ENCODE measurements around the gene WDR91.
A peak's percentile ranks its signal among the peaks of the same experiment; 100 is the strongest.
"Not testable (repeated sequence)": the region's sequence is repeated elsewhere in the genome, so short reads cannot be mapped to it uniquely, and the experiment has no call there.

The WDR91 gene

DNA sequence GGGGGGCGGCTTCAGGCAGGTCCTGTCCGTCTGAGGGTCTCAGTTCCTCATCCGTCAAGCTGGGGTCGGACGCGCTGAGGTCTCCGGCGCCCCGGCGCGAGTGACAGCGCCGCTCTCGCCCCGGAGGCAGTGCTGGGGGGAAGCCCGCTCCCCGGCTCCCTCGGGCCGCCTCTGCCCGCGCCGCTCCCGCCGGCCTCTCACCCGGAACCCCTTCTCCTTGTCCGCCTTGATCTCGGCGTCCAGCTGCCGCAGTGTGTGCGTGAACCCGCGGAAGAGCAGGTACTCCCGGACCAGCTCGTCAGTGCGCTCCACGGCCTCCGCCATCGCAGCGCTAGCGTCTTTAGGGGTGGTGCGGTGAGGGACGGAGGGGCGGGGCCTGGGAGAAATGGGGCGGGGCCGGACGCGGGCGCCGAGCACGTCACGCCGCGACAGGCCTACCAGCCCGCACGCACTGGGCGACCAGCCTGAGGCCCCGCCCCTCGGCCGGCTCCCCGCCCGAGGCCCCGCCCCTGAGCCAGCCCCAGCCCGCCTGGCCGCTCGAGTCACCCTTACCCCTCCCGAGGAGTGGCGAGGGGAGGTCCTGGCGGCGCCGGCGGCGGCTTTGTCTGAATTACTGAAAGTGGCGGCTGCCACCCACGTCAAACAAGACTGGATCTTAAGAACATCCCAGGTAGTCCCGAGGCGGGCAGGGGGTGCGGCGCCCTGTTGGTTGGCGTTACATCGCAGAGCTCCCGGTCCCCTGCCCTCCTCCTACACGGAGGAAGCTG, at the start of gene WDR91:
WDR91 (minus strand) TSS at position 348 of the 767 bp plus-strand sequence; CDS start at position 324, 24 bp downstream.
- DNase-seq, result peak; percentile 61

GRCh38 chr7:135260470-135260869, 49.1 kb upstream of the WDR91 start:
- DNase-seq, result no peak

- DNase-seq, result no peak
Observed at GRCh38 chr7:135259702-135260101, 48.4 kb upstream of the WDR91 start.

- DNase-seq, result no peak
Observed at GRCh38 chr7:135258585-135258984, 47.3 kb upstream of the WDR91 start.

GRCh38 chr7:135257790-135258189, 46.5 kb upstream of the WDR91 start:
- no peak for DNase-seq

- DNase-seq, result no peak
Observed at GRCh38 chr7:135253851-135254771, 42.8 kb upstream of the WDR91 start.

- no peak for DNase-seq
Observed at GRCh38 chr7:135251496-135252391, 40.4 kb upstream of the WDR91 start.

DNA sequence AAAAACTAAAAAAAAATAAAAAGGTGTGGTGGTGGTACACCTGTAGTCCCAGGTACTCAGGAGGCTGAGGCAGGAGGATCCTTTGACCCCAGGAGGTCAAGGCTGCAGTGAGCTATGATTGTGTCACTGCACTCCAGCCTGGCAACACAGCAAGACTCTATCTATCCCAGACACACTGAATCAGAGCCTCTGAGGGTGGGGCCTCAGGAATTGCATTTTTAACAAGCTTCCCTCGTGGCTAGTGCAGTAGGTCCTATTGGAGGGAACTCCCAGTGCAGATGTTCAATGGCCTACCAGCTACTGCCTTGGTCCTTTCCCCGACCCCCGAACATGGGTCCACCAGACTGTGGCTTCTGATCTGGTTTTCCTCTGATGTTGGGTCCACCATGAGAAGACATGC, 37.2 kb upstream of the WDR91 start:
- DNase-seq, result no peak

GRCh38 chr7:135247746-135248471, 36.6 kb upstream of the WDR91 start:
- no peak for DNase-seq

DNA sequence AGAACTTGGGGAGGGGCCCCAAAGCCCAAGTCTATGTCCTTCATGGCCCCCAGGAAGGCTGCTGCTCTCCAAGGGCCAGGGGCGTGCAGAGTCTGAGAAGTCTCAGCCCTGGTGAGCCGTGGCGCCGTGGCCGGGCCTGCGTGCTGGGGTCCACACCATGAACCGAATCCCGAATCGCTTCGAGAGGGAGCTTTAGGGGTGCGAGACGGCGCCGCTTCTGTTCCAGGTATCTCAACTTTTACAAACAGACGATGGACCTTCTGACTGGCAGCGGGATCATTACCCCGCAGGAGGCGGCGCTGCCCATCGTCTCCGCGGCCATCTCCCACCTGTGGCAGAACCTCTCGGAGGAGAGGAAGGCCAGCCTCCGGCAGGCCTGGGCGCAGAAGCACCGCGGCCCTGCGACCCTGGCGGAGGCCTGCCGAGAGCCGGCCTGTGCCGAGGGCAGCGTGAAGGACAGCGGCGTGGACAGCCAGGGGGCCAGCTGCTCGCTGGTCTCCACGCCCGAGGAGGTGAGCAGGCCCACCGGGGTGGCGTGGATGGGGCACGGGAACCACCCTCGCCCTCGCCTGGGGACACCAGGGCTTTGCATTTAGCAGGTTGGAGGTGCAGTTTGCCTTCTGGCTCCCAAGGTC, 35.0 kb upstream of the WDR91 start:
- DNase-seq, result no peak

DNA sequence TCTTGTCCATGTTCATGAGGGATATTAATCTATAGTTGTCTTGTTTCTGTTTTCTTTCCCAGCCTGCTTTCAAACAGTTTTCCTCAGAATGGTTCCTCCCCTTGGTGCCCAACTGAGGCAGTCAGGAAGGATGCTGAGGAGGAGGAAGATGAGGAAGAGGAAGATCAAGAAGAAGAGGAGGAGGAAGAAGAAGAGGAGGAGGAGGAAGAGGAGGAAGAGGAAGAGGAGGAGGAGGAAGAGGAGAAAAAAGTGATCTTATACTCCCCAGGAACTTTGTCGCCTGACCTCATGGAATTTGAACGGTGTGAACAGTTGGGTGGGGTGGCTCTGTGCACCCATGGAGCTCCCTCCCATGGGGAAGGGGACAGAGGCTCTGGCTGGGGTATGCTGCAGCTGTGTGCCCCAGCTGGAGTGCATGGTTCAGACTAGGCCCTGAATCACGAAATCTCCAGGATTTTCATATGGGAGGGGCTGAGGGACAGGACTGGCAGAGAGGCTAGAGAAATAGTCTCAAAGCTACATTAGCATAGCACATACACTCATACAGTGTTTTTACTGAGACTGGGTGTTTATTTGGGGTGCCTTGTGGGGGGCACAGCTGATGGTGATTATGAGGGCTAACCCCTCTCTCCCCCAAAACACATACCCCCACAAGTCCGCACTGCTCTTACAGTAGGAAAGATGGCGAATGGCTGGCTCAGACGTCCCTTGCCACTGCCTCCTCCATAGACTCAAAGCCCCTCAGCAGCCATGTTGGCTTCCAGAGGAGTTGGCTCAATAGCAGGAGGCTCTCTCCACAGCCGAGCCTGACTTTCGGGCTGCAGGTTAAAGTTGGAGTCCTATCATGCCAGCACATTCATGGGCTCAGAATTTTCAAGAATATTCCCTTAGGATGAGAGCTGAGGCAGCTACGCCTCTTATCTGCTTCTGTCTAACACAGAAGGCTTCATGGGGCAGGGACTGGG, 34.2 kb upstream of the WDR91 start:
- no peak for DNase-seq

DNA sequence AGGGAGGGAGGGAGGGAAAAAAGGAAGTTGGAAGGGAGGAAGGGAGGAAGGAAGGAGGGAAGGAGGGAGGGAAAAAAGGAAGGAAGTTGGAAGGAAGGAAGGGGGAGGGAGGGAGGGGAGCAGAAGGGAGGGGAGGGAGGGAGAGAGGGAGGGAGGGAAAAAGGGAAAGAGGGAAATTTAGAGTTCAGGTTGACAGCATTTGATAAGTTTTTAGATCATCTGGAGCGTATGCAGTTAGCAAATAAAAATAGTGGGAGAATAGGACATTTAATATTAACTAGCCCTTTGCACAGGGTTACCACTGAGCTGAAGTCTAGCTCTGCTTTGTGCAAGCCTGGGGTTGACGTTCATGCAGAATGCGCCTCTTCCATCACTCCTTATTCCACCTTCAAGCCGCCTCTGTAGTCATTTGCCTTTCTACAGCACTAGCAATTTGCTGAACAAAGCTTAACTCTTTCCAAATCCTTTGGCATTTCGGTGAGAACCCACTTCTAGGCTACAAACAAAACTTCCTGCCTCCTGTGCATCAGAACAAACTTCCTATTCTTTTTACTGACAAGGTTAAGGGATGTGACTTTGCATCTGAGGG, 30.9 kb upstream of the WDR91 start:
- DNase-seq, result no peak

GRCh38 chr7:135240441-135240840, 29.1 kb upstream of the WDR91 start:
- no peak for DNase-seq

- DNase-seq, result no peak
Observed at GRCh38 chr7:135239263-135239662, 27.9 kb upstream of the WDR91 start.

GRCh38 chr7:135238112-135238744, 26.9 kb upstream of the WDR91 start:
- no peak for DNase-seq

DNA sequence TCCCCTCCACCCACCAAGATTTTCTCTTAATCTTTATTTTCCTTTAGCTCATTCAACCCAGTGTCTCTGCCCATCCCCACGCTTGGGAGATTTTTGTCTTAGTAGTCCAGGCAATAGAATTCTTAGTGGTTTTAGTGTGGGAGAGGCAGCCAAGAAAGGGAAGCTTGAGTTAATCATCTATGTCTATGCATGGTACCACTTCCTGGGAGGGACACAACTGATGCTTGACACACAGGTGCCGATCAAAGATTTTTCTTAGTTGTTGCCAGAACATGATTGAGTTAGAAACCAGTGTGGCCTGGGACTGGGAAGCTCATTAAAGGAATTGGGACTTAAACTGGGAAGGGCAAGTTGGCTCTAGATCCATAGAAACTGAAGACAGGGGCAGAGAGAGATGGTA, 25.4 kb upstream of the WDR91 start:
- DNase-seq, result no peak

GRCh38 chr7:135235841-135236240, 24.5 kb upstream of the WDR91 start:
- no peak for DNase-seq

DNA sequence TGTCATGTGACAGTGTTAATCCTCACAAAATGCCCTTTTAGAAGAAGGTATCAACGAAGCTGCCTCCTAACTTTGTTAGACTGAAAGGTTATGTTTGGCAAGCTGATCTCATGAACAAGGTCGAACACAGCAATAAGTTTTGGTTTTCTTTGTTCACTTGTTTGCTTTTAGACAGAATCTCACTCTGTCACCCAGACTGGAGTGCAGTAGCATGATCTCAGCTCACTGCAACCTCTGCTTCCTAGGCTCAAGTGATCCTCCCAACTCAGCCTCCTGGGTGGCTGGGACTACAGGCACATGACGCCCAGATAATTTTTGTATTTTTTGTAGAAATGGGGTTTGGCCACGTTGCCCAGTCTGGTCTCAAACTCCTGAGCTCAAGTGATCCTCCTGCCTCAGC, 23.4 kb upstream of the WDR91 start:
- DNase-seq, result no peak

DNA sequence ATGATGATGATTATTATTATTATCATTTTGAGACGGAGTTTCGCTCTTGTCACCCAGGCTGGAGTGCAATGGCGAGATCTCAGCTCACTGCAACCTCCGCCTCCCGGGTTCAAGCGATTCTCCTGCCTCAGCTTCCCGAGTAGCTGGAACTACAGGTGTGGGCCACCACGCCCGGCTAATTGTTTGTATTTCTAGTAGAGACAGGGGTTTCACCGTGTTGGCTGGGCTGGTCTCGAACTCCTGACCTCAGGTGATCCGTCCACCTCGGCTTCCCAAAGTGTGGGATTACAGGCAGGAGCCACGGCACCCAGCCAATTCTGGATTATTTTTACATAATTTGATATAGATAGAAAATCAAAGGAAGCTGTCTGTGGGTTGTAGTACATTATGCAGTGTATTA, 22.8 kb upstream of the WDR91 start:
- not testable (repeated sequence) for DNase-seq

GRCh38 chr7:135233570-135233969, 22.2 kb upstream of the WDR91 start, which contains the start of gene STRA8:
Gene STRA8 (plus strand): TSS chr7:135233838. CDS start chr7:135240525, 6,687 bp downstream.
- DNase-seq, result no peak
